GM23338 (cell line): ENCODE measurements around the gene PRSS48. TPM values are rescaled to one million over a fixed set of nuclear protein-coding genes. Genes with fewer than 3 reads are reported as not detected.

Experiments
- ATAC-seq: fragments of 200-7000 bp; cut with Tn5 transposase; 3 replicates; pipeline ENCODE4 v1.9.1; 2020
- DNase-seq: peaks from one replicate; pipeline ENCODE4 v3.0.0-alpha.2; 2015; ENCODE audit warnings: low spot score
- H2AFZ ChIP-seq: fragments of 200-600 bp; sonication (generic); 2 replicates; pipeline ENCODE4 v1.8.0; 2016; ENCODE audit warnings: antibody characterized with exemption, mild to moderate bottlenecking, moderate library complexity
- H3F3A ChIP-seq: fragments of 200-600 bp; sonication (generic); replicated peaks from 2 replicates; pipeline ENCODE4 v1.8.0; 2017; ENCODE audit warnings: antibody characterized with exemption, mixed run types, low read depth
- H3K27ac ChIP-seq: fragments of 200-600 bp; sonication (generic); 2 replicates; pipeline ENCODE4 v1.6.1; 2016; ENCODE audit warnings: low read depth
- H3K27me3 ChIP-seq: fragments of 200-600 bp; sonication (generic); 2 replicates; pipeline ENCODE4 v1.8.0; 2016; ENCODE audit warnings: mild to moderate bottlenecking, mixed run types, moderate library complexity; ENCODE audit not compliant: insufficient read depth
- H3K36me3 ChIP-seq: fragments of 200-600 bp; sonication (generic); 2 replicates; pipeline ENCODE4 v1.8.0; 2016; ENCODE audit warnings: mild to moderate bottlenecking; ENCODE audit not compliant: insufficient read depth
- H3K4me1 ChIP-seq: fragments of 200-600 bp; sonication (generic); 2 replicates; pipeline ENCODE4 v1.8.0; 2016; ENCODE audit warnings: mild to moderate bottlenecking, moderate library complexity; ENCODE audit not compliant: insufficient read depth
- H3K4me2 ChIP-seq: fragments of 200-600 bp; sonication (generic); 2 replicates; pipeline ENCODE4 v1.7.1; 2017; ENCODE audit warnings: mixed run types
- H3K4me3 ChIP-seq: fragments of 200-600 bp; sonication (generic); 2 replicates; pipeline ENCODE4 v1.6.1; 2016; ENCODE audit warnings: mixed run types
- H3K79me2 ChIP-seq: fragments of 200-600 bp; sonication (generic); replicated peaks from 2 replicates; pipeline ENCODE4 v1.8.0; 2017; ENCODE audit warnings: mild to moderate bottlenecking; ENCODE audit not compliant: insufficient read depth
- H3K9me2 ChIP-seq: fragments of 200-600 bp; sonication (generic); 2 replicates; pipeline ENCODE4 v1.8.0; 2017; ENCODE audit not compliant: insufficient read depth
- H4K20me1 ChIP-seq: fragments of 200-600 bp; sonication (generic); replicated peaks from 2 replicates; pipeline ENCODE4 v1.8.0; 2017; ENCODE audit warnings: mild to moderate bottlenecking; ENCODE audit not compliant: insufficient read depth
- H3K27ac Mint-ChIP-seq: 2 replicates; pipeline ENCODE4 v1.8.0; 2020; ENCODE audit warnings: inconsistent platforms, mild to moderate bottlenecking, moderate library complexity, mixed read lengths
- H3K27me3 Mint-ChIP-seq: 3 replicates; pipeline ENCODE4 v1.8.0; 2022; ENCODE audit warnings: low read depth, mild to moderate bottlenecking, moderate library complexity, mixed read lengths, inconsistent platforms; ENCODE audit not compliant: insufficient read depth, poor library complexity
- H3K36me3 Mint-ChIP-seq: 3 replicates; pipeline ENCODE4 v1.8.0; 2021; ENCODE audit warnings: low read depth, mild to moderate bottlenecking, inconsistent platforms, moderate library complexity, mixed read lengths
- H3K4me1 Mint-ChIP-seq: 3 replicates; pipeline ENCODE4 v1.8.0; 2020; ENCODE audit warnings: mild to moderate bottlenecking, inconsistent platforms, mixed read lengths
- H3K4me3 Mint-ChIP-seq: 3 replicates; pipeline ENCODE4 v1.8.0; 2021; ENCODE audit warnings: moderate library complexity, mild to moderate bottlenecking, inconsistent platforms, mixed read lengths
- H3K9me3 Mint-ChIP-seq: 3 replicates; pipeline ENCODE4 v1.8.0; 2020; ENCODE audit warnings: moderate library complexity, mild to moderate bottlenecking, inconsistent platforms, mixed read lengths
- CTCF ChIP-seq, 2 experiments: fragments of 200-600 bp in 1 of 2; sonication (generic) in 1 of 2; conservative IDR thresholded peaks; 2 replicates each; pipeline versions ENCODE4 v1.5.1 to v1.6.1; 2016 to 2017; ENCODE audit warnings: antibody characterized with exemption in 2 of 2, low read depth in 2 of 2, mild to moderate bottlenecking in 2 of 2, moderate library complexity in 1 of 2
- ETS1 ChIP-seq: IDR thresholded peaks from 2 replicates; pipeline ENCODE4 v1.6.1; 2016; ENCODE audit warnings: antibody characterized with exemption
- EZH2phosphoT487 ChIP-seq: fragments of 200-600 bp; sonication (generic); IDR thresholded peaks from one replicate; pipeline ENCODE4 v1.8.1; 2018; ENCODE audit warnings: antibody characterized with exemption; ENCODE audit not compliant: unreplicated experiment
- POLR2AphosphoS5 ChIP-seq: IDR thresholded peaks from 2 replicates; pipeline ENCODE4 v1.6.1; 2016; ENCODE audit warnings: antibody characterized with exemption, low read depth
- STAT1 ChIP-seq: IDR thresholded peaks from one replicate; pipeline ENCODE4 v1.6.1; 2016; ENCODE audit warnings: antibody characterized with exemption; ENCODE audit not compliant: unreplicated experiment
- ZNF114 ChIP-seq: fragments of 250-450 bp; sonication (Bioruptor Pico); IDR thresholded peaks from 2 replicates; pipeline ENCODE4 v1.5.0; 2020; ENCODE audit warnings: mild to moderate bottlenecking, moderate library complexity
- ZNF331 ChIP-seq: fragments of 250-450 bp; sonication (Bioruptor Pico); IDR thresholded peaks from 2 replicates; pipeline ENCODE4 v1.5.0; 2020; ENCODE audit warnings: low read depth, mild to moderate bottlenecking, moderate library complexity
- polyA plus RNA-seq: library from polyadenylated mRNA; unstranded; fragments of >200 nt; fragmentation: Nextera tagmentation; extraction: Ambion mirVana; gene quantifications from 2 replicates; pipeline ENCODE4 v1.2.1, GENCODE V29; 2016
- total RNA-seq: library from RNA; depleted of rRNA; stranded (reverse); fragments of >200 nt; shearing (Covaris generic); gene quantifications from 2 replicates; pipeline ENCODE4 v1.2.3, GENCODE V29; 2014
- TF ChIP-seq, protein P1 (sequence below): IDR thresholded peaks from one replicate; pipeline ENCODE4 v1.6.1; 2018; ENCODE audit warnings: antibody characterized with exemption; ENCODE audit not compliant: unreplicated experiment

Gene PRSS48
- total and polyA plus RNA-seq, 2 experiments from 2014 or later: 0.36 TPM; not detected in 1

DNA sequence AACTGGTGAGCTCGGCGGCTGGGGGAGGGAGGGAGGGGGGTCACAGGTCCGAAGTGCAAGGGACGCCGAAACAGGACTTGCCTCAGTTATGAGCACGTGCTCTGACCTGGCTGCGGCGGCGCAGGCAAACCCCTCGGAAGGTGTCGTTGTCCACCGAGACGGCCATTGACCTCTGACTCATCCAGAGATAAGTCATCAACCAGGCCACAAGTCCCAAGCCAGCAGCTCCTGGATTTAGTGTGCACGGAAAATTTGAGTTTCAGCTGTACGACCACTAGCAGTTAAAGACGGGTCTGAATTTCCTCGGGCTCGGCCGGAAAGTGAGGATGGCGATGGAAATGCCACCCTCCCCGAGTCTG, 47.8 kb downstream of the PRSS48 start:
- peak; percentile 44 for ATAC-seq
- Histone ChIP-seq H3K4me1 (peaks cover 26% of the 10 kb centered on the region), H4K20me1 (no peaks in the 10 kb centered on the region; the same call in 1 of the 2 replicates), H3K9me2 (no peaks in the 10 kb centered on the region), H3K4me3 (peak overlapping the region; percentile 77), H3K27ac (peak overlapping the region; percentile 80), H3K4me2 (peak overlapping the region; percentile 69), H3K36me3 (no peaks in the 10 kb centered on the region), H3K79me2 (peaks cover 44% of the 10 kb centered on the region), H3F3A (no peaks in the 10 kb centered on the region), H3K27me3 (no peaks in the 10 kb centered on the region), H2AFZ (no peak overlapping the region)
- Mint-ChIP-seq H3K27me3 (peaks cover 4% of the 10 kb centered on the region), H3K4me3 (peak overlapping the region; percentile 88), H3K36me3 (0 out of 3 replicates have a peak, but pooled peaks cover under 1% of the 10 kb centered on the region), H3K27ac (peak overlapping the region; percentile 83), H3K4me1 (peaks cover 39% of the 10 kb centered on the region), H3K9me3 (no peaks in the 10 kb centered on the region)
- DNase-seq: peak; percentile 72
- no peak for TF ChIP-seq ZNF331 (CRISPR knock-in tag)
- TF ChIP-seq POLR2AphosphoS5: peak; percentile 59

- Histone ChIP-seq H3K9me2 (no peaks in the 10 kb centered on the region), H3K27me3 (no peaks in the 10 kb centered on the region), H3K4me3 (peak within 1 kb of the TSS; percentile 77), H3K27ac (peak within 1 kb of the TSS; percentile 85), H3K36me3 (no peaks in the 10 kb centered on the region), H3F3A (no peaks in the 10 kb centered on the region), H4K20me1 (no peaks in the 10 kb centered on the region; the same call in 1 of the 2 replicates), H2AFZ (peak within 1 kb of the TSS; percentile 88), H3K79me2 (peaks cover 38% of the 10 kb centered on the region), H3K4me2 (peak within 1 kb of the TSS; percentile 69), H3K4me1 (peaks cover 26% of the 10 kb centered on the region)
- Mint-ChIP-seq H3K36me3 (no peaks in the 10 kb centered on the region), H3K4me3 (peak within 1 kb of the TSS; percentile 94), H3K4me1 (peaks cover 38% of the 10 kb centered on the region), H3K27ac (peak within 1 kb of the TSS; percentile 94), H3K9me3 (no peaks in the 10 kb centered on the region), H3K27me3 (peaks cover 4% of the 10 kb centered on the region)
- ATAC-seq: peak; percentile 78
- DNase-seq: peak; percentile 69
- no peak for TF ChIP-seq STAT1
- no peak for TF ChIP-seq ZNF114 (CRISPR knock-in tag)
- 0 out of 2 replicates have a peak, but pooled peaks have one; percentile 64 for TF ChIP-seq POLR2AphosphoS5
- TF ChIP-seq ZNF331 (CRISPR knock-in tag): no peak
- TF ChIP-seq EZH2phosphoT487: no peak
- TF ChIP-seq, protein P1, sequence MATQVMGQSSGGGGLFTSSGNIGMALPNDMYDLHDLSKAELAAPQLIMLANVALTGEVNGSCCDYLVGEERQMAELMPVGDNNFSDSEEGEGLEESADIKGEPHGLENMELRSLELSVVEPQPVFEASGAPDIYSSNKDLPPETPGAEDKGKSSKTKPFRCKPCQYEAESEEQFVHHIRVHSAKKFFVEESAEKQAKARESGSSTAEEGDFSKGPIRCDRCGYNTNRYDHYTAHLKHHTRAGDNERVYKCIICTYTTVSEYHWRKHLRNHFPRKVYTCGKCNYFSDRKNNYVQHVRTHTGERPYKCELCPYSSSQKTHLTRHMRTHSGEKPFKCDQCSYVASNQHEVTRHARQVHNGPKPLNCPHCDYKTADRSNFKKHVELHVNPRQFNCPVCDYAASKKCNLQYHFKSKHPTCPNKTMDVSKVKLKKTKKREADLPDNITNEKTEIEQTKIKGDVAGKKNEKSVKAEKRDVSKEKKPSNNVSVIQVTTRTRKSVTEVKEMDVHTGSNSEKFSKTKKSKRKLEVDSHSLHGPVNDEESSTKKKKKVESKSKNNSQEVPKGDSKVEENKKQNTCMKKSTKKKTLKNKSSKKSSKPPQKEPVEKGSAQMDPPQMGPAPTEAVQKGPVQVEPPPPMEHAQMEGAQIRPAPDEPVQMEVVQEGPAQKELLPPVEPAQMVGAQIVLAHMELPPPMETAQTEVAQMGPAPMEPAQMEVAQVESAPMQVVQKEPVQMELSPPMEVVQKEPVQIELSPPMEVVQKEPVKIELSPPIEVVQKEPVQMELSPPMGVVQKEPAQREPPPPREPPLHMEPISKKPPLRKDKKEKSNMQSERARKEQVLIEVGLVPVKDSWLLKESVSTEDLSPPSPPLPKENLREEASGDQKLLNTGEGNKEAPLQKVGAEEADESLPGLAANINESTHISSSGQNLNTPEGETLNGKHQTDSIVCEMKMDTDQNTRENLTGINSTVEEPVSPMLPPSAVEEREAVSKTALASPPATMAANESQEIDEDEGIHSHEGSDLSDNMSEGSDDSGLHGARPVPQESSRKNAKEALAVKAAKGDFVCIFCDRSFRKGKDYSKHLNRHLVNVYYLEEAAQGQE: no peak
- peak; percentile 65; the same call in 1 of the 2 replicates for TF ChIP-seq ETS1
- no peak for TF ChIP-seq CTCF (conservative IDR thresholded peaks at IDR 0.05; ENCODE audit: low read depth in 2 of 2)
These were observed 48.4 kb downstream of the PRSS48 start, which contains the start of gene SH3D19 for GRCh38 chr4:151325111-151325948. TSS of gene SH3D19 (minus strand) at chr4:151325605. CDS start at chr4:151325352, 253 bp downstream.
